ENCODE data around the gene PLA2G2A.

DNA sequence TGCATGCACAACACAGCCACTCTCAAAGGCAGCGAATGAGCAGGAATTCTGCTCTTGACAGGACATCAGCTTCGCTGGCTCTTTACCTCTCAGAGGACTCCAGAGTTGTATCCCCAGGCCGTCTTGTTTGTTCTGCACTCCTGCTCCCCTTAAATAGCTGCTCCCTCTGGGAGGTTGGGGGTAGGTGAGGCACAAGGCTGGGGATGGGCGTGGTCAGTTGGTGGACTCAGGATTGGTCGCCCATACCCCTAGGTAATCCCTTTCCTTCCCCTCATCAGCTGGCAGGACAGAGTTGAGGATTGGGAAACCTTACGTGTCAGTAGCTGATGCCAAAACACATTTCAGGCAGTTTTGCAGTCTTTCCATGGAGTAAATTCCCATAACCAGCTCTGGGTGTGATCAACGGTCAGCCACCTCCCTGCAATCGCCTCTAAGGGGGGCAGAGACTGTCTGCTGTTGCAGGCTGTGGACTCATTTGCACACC lies at the start of gene PLA2G2A:
- TF ChIP-seq, protein P1, sequence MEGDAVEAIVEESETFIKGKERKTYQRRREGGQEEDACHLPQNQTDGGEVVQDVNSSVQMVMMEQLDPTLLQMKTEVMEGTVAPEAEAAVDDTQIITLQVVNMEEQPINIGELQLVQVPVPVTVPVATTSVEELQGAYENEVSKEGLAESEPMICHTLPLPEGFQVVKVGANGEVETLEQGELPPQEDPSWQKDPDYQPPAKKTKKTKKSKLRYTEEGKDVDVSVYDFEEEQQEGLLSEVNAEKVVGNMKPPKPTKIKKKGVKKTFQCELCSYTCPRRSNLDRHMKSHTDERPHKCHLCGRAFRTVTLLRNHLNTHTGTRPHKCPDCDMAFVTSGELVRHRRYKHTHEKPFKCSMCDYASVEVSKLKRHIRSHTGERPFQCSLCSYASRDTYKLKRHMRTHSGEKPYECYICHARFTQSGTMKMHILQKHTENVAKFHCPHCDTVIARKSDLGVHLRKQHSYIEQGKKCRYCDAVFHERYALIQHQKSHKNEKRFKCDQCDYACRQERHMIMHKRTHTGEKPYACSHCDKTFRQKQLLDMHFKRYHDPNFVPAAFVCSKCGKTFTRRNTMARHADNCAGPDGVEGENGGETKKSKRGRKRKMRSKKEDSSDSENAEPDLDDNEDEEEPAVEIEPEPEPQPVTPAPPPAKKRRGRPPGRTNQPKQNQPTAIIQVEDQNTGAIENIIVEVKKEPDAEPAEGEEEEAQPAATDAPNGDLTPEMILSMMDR (IDR thresholded peaks at IDR 0.05): no peak
- TF ChIP-seq POLR2A (IDR thresholded peaks at IDR 0.05): no peak

Measured in suprapubic skin (tissue), 3 donors.